Germinal center (tissue), 1 donor: ENCODE data around the gene KCNQ1.

ENCODE experiments used
- DNase-seq: peaks from one replicate; pipeline ENCODE4 v3.0.0; 2012; ENCODE audit warnings: mixed read lengths, low spot score

Gene KCNQ1

DNA sequence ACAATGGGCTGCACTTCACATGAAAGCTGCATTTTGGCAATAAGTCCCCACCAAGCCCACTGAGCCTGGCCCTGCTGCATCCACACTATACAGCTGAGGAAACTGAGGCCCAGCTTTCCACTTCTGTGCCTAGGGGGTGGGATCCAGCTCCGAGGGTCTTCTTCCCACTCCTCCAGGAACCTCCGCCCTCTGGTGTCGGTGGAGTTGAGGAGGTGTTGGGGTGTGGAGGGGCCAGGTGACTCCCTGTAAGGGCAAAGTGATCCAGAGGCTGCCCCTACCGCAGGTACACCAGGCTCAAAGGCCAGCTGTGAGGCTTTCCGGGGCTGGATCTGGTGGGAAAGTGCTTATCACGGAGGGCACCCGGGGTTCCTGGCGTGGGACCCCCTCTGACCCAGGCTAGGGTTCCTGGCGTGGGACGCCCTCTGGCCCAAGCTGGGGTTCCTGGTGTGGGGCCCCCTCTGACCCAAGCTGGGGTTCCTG lies 125.0 kb downstream of the KCNQ1 start:
- no peak for DNase-seq

DNA sequence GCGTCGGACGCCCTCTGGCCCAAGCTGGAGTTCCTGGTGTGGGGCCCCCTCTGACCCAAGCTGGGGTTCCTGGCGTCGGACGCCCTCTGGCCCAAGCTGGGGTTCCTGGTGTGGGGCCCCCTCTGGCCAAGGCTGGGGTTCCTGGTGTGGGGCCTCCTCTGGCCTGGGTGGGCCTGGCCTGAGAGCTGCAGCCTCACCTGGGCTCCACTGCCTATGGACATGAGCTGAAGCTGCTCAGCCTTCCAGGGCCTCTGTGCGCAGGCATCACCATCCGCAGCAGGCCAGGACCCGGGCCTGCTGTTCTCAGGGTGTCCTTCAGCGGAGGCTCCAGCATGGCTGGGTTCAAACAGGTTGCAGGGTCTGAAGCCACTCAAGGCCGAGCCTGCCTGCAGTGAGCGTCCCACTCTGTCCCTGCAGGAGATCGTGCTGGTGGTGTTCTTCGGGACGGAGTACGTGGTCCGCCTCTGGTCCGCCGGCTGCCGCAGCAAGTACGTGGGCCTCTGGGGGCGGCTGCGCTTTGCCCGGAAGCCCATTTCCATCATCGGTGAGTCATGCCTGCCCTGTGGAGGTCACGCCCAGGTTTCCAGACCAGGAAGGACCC lies 125.5 kb downstream of the KCNQ1 start:
- no peak for DNase-seq

DNA sequence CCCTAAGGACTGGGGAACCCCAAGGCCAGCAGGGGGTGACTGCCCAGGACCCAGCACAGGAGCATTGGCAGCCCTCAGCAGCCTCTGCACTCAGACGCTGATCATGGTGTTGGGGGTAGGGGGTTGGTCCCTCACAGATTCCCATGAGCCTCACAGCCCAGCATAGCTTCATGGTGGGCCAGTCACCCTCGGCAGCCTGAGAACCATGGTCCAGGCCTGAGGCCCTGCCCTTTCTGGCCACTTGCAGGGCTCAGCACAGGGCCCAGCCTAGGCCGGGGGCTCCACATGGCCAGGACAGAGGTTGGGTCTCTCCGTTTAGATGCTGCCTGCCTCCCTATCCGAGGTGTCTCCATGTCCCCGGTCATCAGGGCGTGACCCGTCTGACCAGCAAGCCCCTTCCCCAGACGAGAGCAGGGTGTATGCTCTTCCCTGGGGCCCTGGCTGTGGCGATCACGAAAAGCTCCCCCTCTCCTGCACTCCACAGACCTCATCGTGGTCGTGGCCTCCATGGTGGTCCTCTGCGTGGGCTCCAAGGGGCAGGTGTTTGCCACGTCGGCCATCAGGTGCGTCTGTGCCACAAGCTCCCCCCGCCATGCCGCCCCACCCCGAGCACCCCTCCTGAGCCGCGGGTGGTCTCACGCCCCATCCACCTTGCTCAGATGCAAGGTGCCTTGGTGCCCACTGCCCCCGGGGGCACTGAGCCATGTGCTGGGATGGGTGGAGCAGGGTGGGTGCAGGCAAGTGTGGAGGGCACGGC lies 126.2 kb downstream of the KCNQ1 start:
- DNase-seq = no peak

DNA sequence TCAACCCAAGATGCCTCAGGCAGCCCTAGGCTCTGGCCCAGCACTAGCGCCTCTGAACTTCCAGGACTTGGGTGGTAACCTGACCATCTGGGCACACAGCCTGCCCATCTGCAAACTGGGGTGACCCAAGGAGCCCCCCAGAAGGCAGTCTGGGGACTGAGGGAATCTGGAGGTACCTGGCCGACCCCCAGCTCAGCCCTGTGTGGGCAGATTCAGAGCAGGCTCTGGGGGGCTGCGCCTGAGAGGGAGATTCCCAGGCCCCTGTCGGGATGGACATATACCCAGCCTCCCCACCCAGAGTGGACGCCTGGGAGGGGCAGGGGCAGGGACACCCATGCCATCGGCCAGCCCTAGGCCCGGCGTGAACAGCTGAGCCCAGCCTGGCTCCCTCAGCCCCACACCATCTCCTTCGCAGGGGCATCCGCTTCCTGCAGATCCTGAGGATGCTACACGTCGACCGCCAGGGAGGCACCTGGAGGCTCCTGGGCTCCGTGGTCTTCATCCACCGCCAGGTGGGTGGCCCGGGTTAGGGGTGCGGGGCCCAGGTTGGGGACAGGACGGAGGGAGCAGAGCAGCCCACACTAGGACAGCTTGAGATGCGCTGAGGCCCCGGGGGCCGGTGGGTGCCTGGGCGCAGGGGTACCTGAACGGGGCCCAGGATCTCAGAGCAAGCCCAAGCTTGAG lies 126.9 kb downstream of the KCNQ1 start:
- no peak for DNase-seq

DNA sequence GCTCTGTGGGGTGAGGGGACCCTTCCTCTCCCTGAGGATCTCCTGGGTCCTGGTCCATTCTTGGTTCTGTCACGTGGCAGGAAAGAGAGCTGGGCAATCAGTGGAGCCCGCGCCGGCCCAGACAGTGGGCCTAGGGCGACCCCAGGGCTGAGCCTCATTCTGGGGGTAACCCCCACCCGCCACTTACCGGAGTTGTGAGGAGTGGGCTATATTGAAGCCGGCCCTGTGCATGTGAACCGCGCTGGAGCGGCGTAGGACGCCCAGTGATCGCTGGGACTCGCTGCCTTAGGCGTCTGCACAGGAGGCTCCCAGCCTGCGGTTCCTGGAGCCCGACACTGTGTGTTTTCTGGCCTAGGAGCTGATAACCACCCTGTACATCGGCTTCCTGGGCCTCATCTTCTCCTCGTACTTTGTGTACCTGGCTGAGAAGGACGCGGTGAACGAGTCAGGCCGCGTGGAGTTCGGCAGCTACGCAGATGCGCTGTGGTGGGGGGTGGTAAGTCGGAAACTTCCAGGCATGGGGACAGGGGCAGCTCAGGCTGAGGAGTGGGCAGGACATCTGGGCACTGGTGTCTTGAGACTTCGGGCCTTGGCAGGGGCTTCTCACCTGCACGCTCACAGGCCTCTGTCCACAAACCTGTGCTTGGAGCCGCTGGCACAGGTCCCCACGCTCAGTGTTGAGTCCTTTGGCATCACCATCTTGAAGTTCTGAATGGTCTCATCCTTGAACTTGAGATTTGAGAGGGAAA lies 127.9 kb downstream of the KCNQ1 start:
- no peak for DNase-seq

DNA sequence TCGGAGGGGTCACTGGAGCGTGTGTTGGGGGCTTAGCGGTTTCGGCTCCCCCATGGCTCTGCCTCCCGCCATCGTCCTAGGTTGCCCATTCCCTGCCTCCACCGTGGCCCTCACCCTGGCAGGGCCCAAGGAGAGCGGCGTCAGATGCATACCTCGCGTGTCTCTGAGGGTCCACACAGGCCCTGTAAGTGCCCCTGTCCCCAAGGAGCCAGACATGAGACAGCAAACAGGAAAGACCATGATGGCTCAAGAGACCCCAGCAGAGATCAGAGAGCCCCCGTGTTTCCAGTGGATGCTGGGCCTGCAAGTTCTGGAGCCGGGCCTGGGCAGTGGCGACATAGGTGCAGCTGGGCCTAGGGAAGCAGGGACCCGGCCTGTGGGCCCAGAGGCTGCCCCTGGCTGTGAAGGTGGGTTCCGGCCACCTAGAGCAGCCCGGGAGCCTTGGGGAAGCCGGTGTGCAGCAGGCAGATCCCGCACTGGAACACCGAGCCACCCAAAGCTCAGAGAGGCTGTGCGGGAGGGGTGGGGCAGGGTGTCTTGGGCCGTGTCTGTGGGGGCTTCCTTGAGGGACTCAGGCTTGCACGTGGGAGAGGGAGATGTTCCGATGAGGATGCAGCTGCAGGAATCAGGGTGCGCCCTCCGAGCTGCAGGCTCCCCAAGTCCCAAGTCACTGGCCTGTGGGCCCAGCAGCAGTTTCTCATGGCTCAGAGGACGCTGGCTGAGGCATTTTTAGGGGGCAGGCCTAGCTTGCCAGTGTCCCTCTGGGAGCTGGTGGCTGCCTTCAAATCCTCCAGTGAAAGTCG lies 128.6 kb downstream of the KCNQ1 start:
- DNase-seq = no peak

DNA sequence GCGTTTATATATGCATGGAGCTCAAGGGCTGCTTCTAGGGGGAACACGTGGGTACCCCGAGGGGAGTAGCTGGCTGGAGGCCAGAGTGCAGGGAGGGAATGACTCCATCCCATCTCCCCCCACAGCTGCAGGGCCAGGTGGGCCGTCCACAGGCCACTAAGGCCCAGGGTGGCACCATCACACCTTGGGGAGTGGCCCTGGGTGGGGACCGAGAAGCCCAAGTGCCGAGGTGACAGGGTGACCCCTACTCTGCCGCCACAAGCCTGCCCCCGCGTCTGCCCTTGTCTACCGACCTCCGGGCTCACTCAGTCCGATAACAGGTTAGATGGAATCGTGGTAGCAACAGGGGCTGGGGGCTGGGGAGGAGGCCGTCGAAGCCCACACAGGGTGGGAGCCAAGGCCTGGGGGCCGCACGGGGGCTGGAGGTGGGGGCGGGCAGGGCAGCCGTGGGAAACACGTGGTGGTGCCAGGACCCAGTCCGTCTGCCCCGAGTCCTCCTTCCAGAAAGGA lies 129.3 kb downstream of the KCNQ1 start:
- DNase-seq = no peak

DNA sequence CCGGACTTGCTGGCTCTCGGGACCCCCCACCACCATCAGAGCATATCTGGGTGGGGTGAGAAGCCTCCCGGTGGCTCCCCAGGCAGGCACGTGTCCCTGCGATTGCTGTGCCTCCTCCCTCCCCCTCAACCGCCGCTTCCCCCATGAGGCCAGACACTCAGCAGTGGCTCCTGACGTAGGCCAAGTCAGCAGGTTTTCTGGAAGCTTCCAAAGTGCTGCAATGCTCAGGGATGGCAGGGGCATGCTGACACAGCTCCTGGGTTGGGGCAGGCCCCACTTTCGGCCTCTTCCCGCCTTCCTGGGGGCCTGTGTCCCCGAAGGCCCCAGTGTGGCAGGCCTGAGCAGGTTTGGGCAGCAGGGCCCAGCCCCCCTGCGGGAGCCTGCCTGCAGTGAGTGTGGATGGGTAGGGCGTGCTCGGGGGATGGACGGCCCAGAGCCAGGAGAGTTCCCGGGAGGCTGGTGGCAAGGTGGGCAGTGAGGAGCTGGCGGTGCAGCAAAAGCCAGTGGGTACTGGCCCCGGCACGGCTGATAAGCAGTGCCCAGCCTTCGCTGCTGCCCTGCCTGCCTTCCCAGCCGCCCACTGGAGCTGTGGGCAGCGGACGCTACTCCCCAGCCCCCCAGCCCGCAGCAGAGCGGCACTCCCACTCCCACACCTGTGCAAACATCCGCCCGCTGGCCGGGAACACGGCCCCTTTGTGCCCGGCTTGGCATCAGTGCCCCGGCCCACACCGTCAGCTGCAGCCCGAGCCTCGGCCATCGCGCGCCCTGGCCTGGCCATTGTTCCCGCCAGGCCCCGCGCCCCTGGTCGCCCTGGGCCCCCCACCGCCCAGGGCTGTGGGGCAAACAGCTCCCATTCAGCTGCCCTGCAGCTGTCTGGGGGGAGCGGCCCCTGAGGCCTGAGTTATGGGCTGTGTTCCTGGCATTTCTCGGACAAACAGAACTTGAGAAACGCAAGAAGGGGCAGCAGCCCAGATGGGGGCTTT lies 130.0 kb downstream of the KCNQ1 start:
- DNase-seq = no peak

DNA sequence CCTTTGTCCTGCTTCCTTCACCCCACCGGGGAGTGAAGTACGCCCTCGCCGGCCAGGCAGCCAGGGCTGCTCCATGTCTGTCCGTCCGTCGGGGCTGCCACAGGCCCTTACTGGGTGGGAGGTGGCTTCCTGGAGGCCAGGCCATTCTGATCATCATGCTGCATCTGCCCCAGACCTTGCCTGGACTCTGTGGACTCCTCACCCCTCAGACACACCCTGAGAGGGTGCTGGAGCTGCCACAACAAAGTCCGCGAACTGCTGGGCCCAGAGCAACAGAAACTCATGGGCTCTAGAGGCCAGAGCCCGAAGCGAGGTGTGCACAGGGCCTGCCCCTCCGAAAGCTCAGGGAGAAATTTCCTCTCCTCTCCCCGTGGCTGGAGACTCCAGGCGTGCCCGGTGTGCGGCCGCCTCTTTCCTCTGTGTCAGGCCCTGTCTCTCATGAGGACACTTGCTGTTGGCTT lies 130.8 kb downstream of the KCNQ1 start:
- no peak for DNase-seq

DNA sequence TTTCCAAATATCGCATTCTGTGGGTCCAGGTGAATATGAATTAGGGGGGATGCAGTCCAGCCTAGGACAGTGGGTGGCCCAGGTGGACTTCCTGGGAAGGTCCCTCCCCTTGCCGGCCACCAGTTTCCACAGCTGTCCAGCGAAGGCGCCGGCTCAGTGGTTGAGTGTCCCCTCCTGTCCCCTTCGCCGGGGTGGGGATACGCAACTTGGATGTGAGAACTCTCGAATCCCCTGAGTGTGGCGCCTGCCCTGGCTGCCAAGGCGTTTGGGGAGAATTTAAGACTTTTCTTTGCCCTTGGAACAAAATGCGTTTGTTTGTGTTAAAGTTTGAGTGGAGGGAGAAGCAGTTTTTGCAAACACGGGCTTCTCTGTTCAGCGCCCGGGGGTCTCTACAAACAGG lies 131.3 kb downstream of the KCNQ1 start:
- DNase-seq = no peak

DNA sequence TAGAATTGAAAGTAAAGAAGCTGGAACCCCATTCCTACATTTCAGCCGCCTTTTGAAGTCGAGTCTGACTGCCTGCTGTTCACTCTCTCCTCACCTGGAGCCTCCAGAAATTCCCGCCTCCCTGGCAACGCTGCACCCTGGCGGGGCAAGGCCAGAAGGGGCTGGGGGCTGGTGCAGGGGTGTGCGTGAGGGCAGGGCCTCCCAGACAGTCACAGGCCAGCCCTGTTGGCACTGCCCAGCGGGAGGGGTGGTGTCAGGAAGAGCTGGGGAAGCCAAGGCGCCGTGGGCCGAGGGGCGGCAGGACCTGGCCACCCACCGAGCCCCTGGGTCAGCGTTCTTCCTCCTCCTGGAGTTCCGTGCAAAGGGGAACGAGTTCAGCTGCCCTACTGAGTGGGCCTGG lies 131.7 kb downstream of the KCNQ1 start:
- DNase-seq = no peak

DNA sequence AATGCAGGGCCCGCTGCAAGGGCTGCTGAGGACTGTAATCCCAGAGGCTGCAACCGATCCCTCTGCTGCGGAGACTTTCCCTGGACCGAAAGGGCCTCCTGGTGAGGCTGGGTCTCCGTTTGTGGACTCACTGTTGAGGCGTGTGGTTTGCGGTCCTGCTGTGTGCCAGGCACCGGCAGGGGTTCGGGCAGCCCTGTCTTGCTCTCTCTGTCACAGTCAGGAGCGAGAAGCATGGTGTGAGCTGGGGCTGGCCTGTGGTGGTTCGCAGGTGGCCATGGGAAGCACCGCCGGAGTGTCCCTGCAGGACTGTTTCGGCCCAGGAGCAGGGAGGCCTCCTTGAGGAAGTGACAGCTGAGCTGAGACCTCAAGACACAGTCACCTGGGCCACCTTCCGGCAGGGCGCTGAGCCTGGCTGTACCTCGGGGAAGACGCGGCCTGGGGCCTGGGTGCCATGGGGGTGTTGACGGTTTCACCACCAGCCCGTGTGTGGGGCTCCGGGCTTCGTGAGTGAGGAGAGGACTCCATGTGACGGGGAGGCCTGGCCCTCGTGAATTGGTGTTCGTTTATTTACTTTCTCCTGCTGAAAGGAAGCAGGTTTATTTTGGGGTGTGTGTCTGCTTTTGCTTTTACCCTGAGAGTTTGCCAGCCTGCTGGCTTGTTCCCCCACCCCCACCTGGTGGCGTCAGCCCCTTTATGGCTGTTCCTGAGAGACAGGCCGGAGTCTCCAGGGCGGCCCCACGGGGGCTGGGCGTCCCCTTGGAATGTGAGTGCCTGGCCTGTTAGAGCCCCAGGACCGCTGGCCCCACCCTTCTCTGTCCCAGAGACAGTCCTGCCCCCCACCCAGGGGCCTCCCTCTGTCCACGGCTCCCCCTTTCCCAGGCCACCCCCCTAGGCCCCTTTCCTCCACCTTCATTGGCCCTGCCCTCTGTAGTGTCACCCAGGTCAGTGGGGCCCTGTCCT lies 132.5 kb downstream of the KCNQ1 start:
- no peak for DNase-seq

DNA sequence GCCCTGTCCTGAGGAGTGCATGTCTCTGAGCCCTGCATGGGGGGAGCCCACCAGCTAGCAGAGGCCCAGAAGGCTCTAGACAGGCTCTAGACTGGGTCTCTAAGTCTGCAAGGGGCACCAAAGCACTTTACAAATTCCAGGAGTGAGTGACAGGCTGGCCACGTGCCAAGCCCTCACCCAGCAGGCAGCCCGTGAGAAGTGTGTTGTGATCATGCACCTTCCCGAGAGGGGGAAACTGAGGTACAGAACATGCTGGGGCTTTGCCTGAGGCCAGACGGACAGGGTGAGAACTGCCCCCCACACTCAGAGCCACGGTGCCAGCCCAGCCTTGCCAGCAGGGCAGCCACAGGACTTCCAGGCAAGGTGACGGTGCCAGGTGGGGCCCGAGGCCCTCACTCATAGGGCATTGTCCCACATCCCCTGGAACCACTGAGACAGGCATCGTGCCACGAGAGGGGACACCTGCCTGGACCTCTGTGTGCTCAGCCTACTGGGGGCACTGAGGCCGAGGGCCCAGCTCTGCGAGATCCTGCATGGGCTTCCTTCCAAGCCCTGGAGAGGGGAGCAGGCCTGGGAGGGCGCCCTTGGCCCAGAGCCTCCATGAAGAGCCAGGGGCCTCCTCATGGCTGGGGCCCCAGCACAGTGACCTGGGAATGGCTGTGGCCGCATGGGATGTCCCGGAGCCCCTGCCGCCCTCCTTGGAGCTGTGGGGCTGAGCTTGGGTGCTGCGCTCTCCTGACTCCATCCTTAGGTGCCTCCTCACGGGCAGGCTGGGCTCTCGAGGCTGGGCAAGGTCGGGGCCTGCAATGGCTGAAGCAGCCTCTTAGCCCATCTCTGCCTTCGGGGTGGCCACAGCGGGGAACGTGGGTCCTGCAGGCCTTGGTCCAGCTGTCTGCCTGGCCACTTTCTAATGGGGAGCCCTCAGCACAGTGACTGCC lies 133.5 kb downstream of the KCNQ1 start:
- DNase-seq = no peak

DNA sequence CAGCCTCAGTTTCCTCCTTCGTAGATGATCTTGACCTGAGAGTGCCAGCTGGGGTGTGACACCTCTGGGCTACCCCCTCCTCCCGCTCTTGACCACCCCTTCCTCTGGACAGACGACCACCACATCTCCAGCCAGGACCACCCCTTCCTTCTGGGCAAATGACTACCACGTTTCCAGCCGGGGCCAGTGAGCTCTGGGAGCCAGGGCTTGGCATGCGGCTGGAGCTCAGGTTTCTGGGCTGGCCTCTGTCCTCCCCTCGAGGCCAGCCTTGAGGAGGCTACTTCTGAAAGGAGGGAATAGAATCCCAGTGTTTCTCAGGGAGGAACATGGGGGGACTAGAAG lies 134.1 kb downstream of the KCNQ1 start:
- DNase-seq = no peak

DNA sequence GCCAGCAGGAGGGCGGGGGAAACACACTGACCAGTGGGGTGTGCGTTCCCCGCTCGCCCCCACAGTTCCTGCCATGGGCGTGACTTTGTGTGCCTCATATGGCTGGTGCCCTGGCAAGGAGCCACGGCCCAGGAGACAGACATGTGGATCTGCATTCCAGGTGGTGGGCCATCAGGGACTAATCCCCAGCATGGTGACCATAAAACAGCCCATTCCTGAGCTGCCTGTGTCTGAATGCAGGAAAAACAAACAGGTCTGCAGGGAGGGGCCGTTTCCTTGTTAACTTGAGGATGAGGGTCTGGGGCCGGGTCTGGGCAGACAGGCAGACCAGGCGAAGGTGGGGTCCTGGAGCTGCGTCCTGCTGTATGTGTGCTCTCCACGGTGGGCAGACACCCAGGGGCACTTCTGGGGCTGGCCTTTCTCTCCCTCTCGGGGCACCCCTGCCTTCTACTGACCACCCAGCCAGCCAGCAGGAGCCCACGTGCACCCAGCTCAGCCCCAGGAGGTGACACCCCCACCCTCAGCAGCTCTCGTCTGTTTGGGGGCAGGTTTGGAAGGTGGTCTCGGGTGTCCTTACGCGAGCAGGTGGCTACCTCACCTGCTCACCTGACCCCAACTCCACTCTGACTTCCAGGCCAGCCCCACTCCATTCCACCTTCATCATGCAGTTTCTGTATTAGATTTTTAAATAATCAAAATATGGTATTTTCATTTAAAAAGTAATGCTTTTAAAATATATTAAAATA lies 134.7 kb downstream of the KCNQ1 start:
- DNase-seq = no peak

DNA sequence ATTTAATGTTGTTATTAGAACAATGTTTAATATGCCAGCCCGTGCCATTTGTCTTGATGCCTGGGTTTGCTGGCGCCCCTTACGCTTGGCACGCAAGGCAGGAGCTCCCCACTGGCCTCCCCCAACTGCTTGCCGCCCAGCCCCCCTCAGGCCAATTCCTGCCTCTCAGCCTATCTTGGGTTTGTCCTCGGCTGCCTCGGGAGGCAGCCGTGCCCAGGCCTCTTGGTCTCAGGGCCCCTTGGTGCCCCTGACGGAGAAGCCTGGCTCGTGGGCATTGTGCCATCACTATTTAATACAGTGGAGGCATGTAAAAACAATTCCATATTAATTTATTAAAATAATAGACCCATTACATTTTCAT lies 135.2 kb downstream of the KCNQ1 start:
- no peak for DNase-seq

DNA sequence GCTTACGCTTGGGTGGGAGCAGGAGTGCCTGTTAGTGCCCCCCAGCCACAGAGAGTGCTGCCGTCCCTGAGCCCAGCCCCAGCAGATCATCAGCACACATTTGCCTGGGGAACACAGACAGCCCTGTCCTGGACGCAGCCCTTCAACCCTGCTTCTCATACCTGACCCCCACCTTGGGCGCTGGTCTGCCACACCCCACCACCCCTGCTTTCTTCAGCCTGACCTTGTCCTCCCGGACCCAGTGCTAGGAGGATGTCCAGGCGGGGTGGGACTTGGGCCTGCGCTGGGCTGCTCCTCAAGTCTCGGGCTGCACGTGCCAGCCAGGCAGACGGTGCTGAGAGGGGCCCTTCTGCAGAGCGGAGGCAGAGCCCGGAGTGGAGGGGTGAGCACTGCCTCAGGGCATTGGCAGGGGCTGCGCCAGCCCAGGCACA lies 135.8 kb downstream of the KCNQ1 start:
- DNase-seq = no peak
